Vagina (tissue), 2 donors: ENCODE measurements around the gene CREB5. TPM values are rescaled to one million over a fixed set of nuclear protein-coding genes. Genes with fewer than 3 reads are reported as not detected.

Experiments
- DNase-seq, 2 donors: peaks; one replicate each; pipeline ENCODE4 v3.0.0-alpha.2; 2017; ENCODE audit errors: extremely low spot score in 2 of 2
- H3K27ac ChIP-seq: fragments of 200-600 bp; sonication (generic); one replicate; pipeline ENCODE4 v1.5.1; 2019
- H3K27me3 ChIP-seq: fragments of 200-600 bp; sonication (generic); one replicate; pipeline ENCODE4 v1.5.1; 2019
- H3K36me3 ChIP-seq, 2 donors: fragments of 200-600 bp; sonication (generic); one replicate each; pipeline ENCODE4 v1.5.1; 2017 to 2019
- H3K4me1 ChIP-seq: fragments of 200-600 bp; sonication (generic); one replicate; pipeline ENCODE4 v1.5.1; 2019
- H3K4me3 ChIP-seq, 2 donors: fragments of 200-600 bp; sonication (generic); 1 replicate in 1 of 2; 2 replicates in 1 of 2; pipeline ENCODE4 v1.5.1; 2016 to 2019
- H3K9me3 ChIP-seq: fragments of 200-600 bp; sonication (generic); one replicate; pipeline ENCODE4 v1.5.1; 2019
- CTCF ChIP-seq, 3 experiments: fragments of 450-650 bp in 2 of 3; fragments of 200-600 bp in 1 of 3; sonication (generic) in 1 of 3; IDR thresholded peaks; one replicate each; pipeline ENCODE4 v1.5.1; 2017 to 2019; ENCODE audit warnings: antibody characterized with exemption in 3 of 3, mild to moderate bottlenecking in 2 of 3, moderate library complexity in 2 of 3
- POLR2A ChIP-seq, 2 donors: fragments of 450-650 bp; IDR thresholded peaks; one replicate each; pipeline ENCODE4 v1.6.1; 2017; ENCODE audit warnings: antibody characterized with exemption in 2 of 2, mild to moderate bottlenecking in 2 of 2, moderate library complexity in 2 of 2
- POLR2AphosphoS5 ChIP-seq, 2 donors: sonication (generic); formaldehyde crosslinking; IDR thresholded peaks; one replicate each; pipeline ENCODE4 v1.9.0; 2017; ENCODE audit warnings: antibody characterized with exemption in 2 of 2, mild to moderate bottlenecking in 2 of 2, low read depth in 1 of 2; ENCODE audit not compliant: insufficient read depth in 1 of 2
- intact Hi-C: fragments of 100-400 bp; cut with DNase I; formaldehyde crosslinking; loops from one replicate; pipeline ENCODE4 v1.15.1; 2023
- total RNA-seq: library from RNA; depleted of rRNA; stranded (reverse); fragments of >200 nt; gene quantifications from one replicate; pipeline ENCODE4 v1.2.3, GENCODE V29; 2016

Gene CREB5
- total RNA-seq, 1 donor from 2014 or later = 23.1 TPM

DNA sequence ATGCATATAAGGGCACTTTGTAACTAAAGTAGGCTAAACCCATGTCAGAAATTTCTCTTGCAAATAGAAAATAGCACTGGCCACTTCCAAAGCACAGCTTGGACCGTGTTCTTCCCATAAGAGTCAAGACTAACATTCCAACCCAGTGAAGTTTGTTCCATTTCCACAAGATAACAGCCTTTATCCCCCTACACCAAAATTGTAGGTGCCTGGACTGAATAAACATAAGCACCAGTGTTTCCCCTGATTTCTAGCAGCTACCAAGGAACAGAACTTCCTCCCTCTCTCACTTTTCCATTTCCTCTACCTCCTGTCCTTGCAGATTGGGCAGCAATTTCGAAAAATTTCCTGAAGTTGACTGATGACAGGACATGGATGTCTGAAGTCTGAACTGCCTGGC, 219.7 kb downstream of the CREB5 start:
- intact Hi-C loops = no loop called here
- TF ChIP-seq POLR2AphosphoS5 (IDR thresholded peaks at IDR 0.05; ENCODE audit: insufficient read depth in 1 of 2, low read depth in 1 of 2) (no peak), POLR2A (IDR thresholded peaks at IDR 0.05) (no peak), CTCF (IDR thresholded peaks at IDR 0.05) (no peak)
- no peak for DNase-seq

DNA sequence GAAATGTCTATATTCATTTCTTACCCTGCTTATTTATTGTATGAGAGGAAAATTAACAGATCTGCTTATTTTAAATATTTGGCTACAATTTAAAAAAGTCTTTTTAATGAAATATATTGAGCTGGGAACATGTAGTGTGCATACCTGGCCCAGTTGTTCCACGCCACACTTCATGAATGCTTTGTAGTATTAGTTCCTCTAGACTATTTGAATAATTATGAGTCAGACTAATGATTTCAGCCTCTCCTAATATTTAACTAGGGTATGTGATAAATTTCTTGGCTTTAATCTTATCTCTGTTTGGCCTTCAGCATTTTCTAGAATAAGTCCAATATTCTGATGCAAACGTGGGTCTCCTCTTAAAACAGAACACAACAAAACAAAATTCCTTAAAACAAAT, 226.6 kb downstream of the CREB5 start:
- Histone ChIP-seq H3K9me3 (no peaks in the 10 kb centered on the region), H3K4me3 (no peak overlapping the region), H3K27ac (no peak overlapping the region), H3K4me1 (peaks cover 13% of the 10 kb centered on the region), H3K27me3 (no peaks in the 10 kb centered on the region), H3K36me3 (no peaks in the 10 kb centered on the region)
- TF ChIP-seq POLR2A (IDR thresholded peaks at IDR 0.05) = no peak
- no peak for TF ChIP-seq CTCF (IDR thresholded peaks at IDR 0.05)
- TF ChIP-seq POLR2AphosphoS5 (IDR thresholded peaks at IDR 0.05; ENCODE audit: insufficient read depth in 1 of 2, low read depth in 1 of 2) = no peak
- no peak for DNase-seq
- intact Hi-C loops = no loop called here

More for the DNA sequence above, 219.7 kb downstream of the CREB5 start:
- no peak overlapping the region for H3K4me3 ChIP-seq
- peaks cover 17% of the 10 kb centered on the region for H3K4me1 ChIP-seq
- no peaks in the 10 kb centered on the region for H3K27me3 ChIP-seq
- no peaks in the 10 kb centered on the region for H3K36me3 ChIP-seq
- no peaks in the 10 kb centered on the region for H3K9me3 ChIP-seq
- H3K27ac ChIP-seq = no peak overlapping the region

DNA sequence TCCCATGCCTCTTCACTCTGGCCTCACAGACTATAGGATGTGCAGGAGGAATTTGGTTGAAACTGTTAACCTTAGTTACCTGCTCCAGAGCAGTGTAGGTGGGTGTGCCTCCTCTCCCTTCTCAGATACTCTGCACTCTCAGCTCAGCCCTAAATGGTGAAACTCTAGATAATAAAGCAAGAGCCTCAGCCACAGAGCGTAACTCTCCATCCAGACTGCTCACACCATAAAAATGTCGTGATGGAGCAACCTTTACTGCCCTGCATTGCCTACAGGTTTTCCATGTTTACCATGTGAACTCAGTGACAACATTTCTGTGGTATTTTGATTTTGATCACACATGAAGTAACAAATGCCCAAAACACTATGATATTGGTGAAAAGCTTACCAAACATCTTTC, 227.7 kb downstream of the CREB5 start:
- Histone ChIP-seq H3K36me3 (no peaks in the 10 kb centered on the region), H3K27ac (no peak overlapping the region), H3K4me1 (peaks cover 13% of the 10 kb centered on the region), H3K27me3 (no peaks in the 10 kb centered on the region), H3K9me3 (no peaks in the 10 kb centered on the region), H3K4me3 (no peak overlapping the region)
- DNase-seq = no peak
- intact Hi-C loops = no loop called here
- TF ChIP-seq POLR2AphosphoS5 (IDR thresholded peaks at IDR 0.05; ENCODE audit: insufficient read depth in 1 of 2, low read depth in 1 of 2) (no peak), POLR2A (IDR thresholded peaks at IDR 0.05) (no peak), CTCF (IDR thresholded peaks at IDR 0.05) (no peak)

DNA sequence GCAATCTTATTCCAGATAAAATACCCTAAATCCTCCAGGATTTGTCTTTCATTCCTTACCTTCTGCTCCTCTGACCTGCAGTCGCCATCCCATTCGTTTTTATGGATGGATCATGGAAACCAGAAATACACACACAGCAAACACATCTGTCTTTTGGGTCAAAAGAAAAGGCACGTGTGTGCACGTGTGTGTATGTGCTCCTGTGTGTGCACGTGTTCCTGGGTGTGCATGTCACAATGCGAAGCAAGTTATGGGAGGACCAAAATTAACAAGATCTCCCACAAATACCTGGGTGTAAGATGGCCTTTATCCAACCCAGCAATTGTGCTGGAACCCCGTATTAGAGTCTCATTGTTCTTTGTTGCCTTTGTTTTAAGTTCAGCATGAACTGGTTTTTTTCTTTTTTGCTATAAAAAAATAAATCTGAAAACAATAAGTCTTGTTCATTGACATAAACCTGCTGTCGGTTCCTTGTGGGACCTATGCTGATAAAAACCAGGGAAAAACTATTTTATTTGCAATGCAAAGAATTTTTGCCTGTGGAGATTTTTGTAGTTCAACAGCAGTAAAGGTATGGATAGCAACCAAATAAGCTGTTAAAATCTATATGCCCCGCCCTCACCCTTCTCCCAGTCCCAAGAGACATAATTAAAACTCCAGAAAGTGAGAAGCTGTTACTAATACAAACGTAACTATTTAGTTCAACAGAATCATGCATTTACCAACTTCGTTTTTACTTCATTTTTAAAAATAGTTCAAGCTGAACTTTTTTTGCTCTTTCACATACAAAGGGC, 229.6 kb downstream of the CREB5 start:
- Histone ChIP-seq H3K36me3 (no peaks in the 10 kb centered on the region), H3K9me3 (no peaks in the 10 kb centered on the region), H3K4me3 (no peak overlapping the region), H3K4me1 (peaks cover 13% of the 10 kb centered on the region), H3K27ac (no peak overlapping the region), H3K27me3 (no peaks in the 10 kb centered on the region)
- no peak for DNase-seq
- no peak for TF ChIP-seq POLR2A (IDR thresholded peaks at IDR 0.05)
- intact Hi-C loops = no loop called here

- Histone ChIP-seq H3K27ac (no peak overlapping the region), H3K9me3 (no peaks in the 10 kb centered on the region), H3K4me1 (peaks cover 13% of the 10 kb centered on the region), H3K27me3 (no peaks in the 10 kb centered on the region), H3K4me3 (no peak overlapping the region), H3K36me3 (no peaks in the 10 kb centered on the region)
- no peak for TF ChIP-seq POLR2A (IDR thresholded peaks at IDR 0.05)
- no peak for TF ChIP-seq CTCF (IDR thresholded peaks at IDR 0.05)
- TF ChIP-seq POLR2AphosphoS5 (IDR thresholded peaks at IDR 0.05; ENCODE audit: insufficient read depth in 1 of 2, low read depth in 1 of 2) = no peak
- intact Hi-C loops = no loop called here
- no peak for DNase-seq
Measured at GRCh38 chr7:28643188-28643569, 230.9 kb downstream of the CREB5 start.
